Measurements from ENCODE around the gene FOXJ1.

DNA sequence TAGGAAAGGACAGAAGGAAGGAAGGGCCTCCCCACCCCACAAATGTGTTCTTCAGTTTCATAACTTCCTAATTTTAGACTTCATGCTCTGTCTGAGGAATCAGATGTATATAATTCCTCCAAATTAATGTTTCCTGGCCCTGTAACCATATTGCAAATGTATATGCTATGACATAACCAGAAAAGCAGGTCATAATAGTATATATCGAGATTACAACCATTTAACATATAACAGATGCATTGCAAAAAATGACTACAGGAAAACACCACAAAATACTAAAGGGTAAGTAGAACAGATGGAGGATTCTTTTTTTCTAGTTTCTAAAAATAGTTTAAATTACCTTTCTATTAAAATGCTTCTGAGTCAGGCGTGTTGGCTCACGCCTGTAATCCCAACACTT is 34.3 kb downstream of the FOXJ1 start:
- TF ChIP-seq POLR2A (IDR thresholded peaks at IDR 0.05) (no peak), EP300 (IDR thresholded peaks at IDR 0.05) (no peak)
- TF ChIP-seq, protein P1, sequence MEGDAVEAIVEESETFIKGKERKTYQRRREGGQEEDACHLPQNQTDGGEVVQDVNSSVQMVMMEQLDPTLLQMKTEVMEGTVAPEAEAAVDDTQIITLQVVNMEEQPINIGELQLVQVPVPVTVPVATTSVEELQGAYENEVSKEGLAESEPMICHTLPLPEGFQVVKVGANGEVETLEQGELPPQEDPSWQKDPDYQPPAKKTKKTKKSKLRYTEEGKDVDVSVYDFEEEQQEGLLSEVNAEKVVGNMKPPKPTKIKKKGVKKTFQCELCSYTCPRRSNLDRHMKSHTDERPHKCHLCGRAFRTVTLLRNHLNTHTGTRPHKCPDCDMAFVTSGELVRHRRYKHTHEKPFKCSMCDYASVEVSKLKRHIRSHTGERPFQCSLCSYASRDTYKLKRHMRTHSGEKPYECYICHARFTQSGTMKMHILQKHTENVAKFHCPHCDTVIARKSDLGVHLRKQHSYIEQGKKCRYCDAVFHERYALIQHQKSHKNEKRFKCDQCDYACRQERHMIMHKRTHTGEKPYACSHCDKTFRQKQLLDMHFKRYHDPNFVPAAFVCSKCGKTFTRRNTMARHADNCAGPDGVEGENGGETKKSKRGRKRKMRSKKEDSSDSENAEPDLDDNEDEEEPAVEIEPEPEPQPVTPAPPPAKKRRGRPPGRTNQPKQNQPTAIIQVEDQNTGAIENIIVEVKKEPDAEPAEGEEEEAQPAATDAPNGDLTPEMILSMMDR (IDR thresholded peaks at IDR 0.05) = no peak

Data from tibial nerve (tissue), 4 donors.